Measurements from ENCODE around the gene PTPRT. TPM values are rescaled to one million over a fixed set of nuclear protein-coding genes. Genes with fewer than 3 reads are reported as not detected.

The PTPRT gene
- polyA plus RNA-seq (2011; rRNA removed) (not detected in 2 replicates), polyA plus RNA-seq (2017; fragmentation: RNase III; extraction: RNeasy Plus Mini Kit Qiagen cat#74134 plus additional on column Dnase treatment) (not detected in 3 replicates), polyA minus RNA-seq (2011; rRNA and poly(A)+ RNA removed) (not detected in 2 replicates)
- not detected in 2 replicates for polyA plus RNA-seq (2012; cell fraction: cytosol; rRNA removed)
- not detected in 2 replicates for polyA plus RNA-seq (2012; cell fraction: nucleus; rRNA removed)

GRCh38 chr20:43189554-43190331 lies at the start of gene PTPRT:
Gene PTPRT (minus strand): TSS chr20:43189906. CDS start chr20:43189733, 173 bp downstream.
- POLR2A ChIA-PET: no interaction called here
- no peak within 1 kb of the TSS for H3K27ac ChIP-seq
- CTCF ChIA-PET: interaction anchor here (2.6 to 4.7 kb wide), 3 partner anchors 14 to 1492 kb away, joined by 8 to 33 read pairs (median 10); no protein-coding TSS in a partner anchor
- no peak within 1 kb of the TSS for H3K4me2 ChIP-seq
- no peak for TF ChIP-seq BHLHE40 (IDR thresholded peaks at IDR 0.05; ENCODE audit: low read depth, low read length)
- TF ChIP-seq, protein P1, sequence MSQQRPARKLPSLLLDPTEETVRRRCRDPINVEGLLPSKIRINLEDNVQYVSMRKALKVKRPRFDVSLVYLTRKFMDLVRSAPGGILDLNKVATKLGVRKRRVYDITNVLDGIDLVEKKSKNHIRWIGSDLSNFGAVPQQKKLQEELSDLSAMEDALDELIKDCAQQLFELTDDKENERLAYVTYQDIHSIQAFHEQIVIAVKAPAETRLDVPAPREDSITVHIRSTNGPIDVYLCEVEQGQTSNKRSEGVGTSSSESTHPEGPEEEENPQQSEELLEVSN (IDR thresholded peaks at IDR 0.05; ENCODE audit: borderline replicate concordance, low read depth): no peak
- TF ChIP-seq MAZ (IDR thresholded peaks at IDR 0.05; ENCODE audit: borderline replicate concordance, low read depth, low read length): no peak
- TF ChIP-seq CEBPB (IDR thresholded peaks at IDR 0.05): no peak
- TF ChIP-seq, protein P2, sequence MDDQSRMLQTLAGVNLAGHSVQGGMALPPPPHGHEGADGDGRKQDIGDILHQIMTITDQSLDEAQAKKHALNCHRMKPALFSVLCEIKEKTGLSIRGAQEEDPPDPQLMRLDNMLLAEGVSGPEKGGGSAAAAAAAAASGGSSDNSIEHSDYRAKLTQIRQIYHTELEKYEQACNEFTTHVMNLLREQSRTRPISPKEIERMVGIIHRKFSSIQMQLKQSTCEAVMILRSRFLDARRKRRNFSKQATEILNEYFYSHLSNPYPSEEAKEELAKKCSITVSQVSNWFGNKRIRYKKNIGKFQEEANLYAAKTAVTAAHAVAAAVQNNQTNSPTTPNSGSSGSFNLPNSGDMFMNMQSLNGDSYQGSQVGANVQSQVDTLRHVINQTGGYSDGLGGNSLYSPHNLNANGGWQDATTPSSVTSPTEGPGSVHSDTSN (IDR thresholded peaks at IDR 0.05): no peak
- TF ChIP-seq FOSB (CRISPR knock-in tag; IDR thresholded peaks at IDR 0.05): no peak
- no peak for TF ChIP-seq TFCP2L1 (CRISPR knock-in tag; IDR thresholded peaks at IDR 0.05)
- TF ChIP-seq FOXS1 (CRISPR knock-in tag; IDR thresholded peaks at IDR 0.05): no peak
- TF ChIP-seq ZNF302 (CRISPR knock-in tag; IDR thresholded peaks at IDR 0.05): no peak
- TF ChIP-seq JUN (IDR thresholded peaks at IDR 0.05): no peak
- TF ChIP-seq NR3C1 (IDR thresholded peaks at IDR 0.05): no peak
- TF ChIP-seq HOXB13 (CRISPR knock-in tag; IDR thresholded peaks at IDR 0.05; ENCODE audit: low read depth): no peak
- TF ChIP-seq RARB (CRISPR knock-in tag; IDR thresholded peaks at IDR 0.05): no peak
- TF ChIP-seq EHF (CRISPR knock-in tag; IDR thresholded peaks at IDR 0.05): no peak
- TF ChIP-seq PHF8 (IDR thresholded peaks at IDR 0.05; ENCODE audit: borderline replicate concordance, low read depth): no peak
- TF ChIP-seq KDM5A (IDR thresholded peaks at IDR 0.05): no peak
- TF ChIP-seq EP300 (IDR thresholded peaks at IDR 0.05): no peak
- TF ChIP-seq GATA3 (IDR thresholded peaks at IDR 0.05; ENCODE audit: borderline replicate concordance): no peak
- no peak for TF ChIP-seq ESRRA (IDR thresholded peaks at IDR 0.05; ENCODE audit: borderline replicate concordance, low read length)
- no peak for FAIRE-seq
- DNase-seq (ENCODE audit: low read depth in 1 of 2, low spot score in 1 of 2): no peak
- 14% methylated on average over 2 of the region's 115 CpGs for WGBS (ENCODE audit: missing lambda C conversion rate)
- H3K4me3 ChIP-seq: no peak within 1 kb of the TSS
- no peaks in the 10 kb centered on the region for H3K4me1 ChIP-seq
- H3K9me3 ChIP-seq: no peaks in the 10 kb centered on the region
- ATAC-seq: no peak

GRCh38 chr20:43238833-43239232 lies 49.1 kb upstream of the PTPRT start:
- 6% methylated on average over 3 of the region's 3 CpGs for WGBS (ENCODE audit: missing lambda C conversion rate)
- POLR2A ChIA-PET: no interaction called here
- CTCF ChIA-PET: no interaction called here
- DNase-seq (ENCODE audit: low read depth in 1 of 2, low spot score in 1 of 2): peak in 1 of 2 experiments; percentile 6
- Histone ChIP-seq H3K4me3 (no peak overlapping the region), H3K4me1 (no peaks in the 10 kb centered on the region), H3K9me3 (no peaks in the 10 kb centered on the region), H3K27ac (no peak overlapping the region), H3K4me2 (no peak overlapping the region)
- no peak for ATAC-seq
- no peak for FAIRE-seq
- TF ChIP-seq CBX2 (IDR thresholded peaks at IDR 0.05; ENCODE audit: borderline replicate concordance, low read depth): no peak
- TF ChIP-seq, protein P3, sequence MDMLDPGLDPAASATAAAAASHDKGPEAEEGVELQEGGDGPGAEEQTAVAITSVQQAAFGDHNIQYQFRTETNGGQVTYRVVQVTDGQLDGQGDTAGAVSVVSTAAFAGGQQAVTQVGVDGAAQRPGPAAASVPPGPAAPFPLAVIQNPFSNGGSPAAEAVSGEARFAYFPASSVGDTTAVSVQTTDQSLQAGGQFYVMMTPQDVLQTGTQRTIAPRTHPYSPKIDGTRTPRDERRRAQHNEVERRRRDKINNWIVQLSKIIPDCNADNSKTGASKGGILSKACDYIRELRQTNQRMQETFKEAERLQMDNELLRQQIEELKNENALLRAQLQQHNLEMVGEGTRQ (IDR thresholded peaks at IDR 0.05): peak; percentile 39; the same call in 1 of the 2 replicates

- WGBS (ENCODE audit: missing lambda C conversion rate): 0% methylated on average over 5 of the region's 5 CpGs
- no peak for FAIRE-seq
- H3K4me1 ChIP-seq: no peaks in the 10 kb centered on the region
- no peak overlapping the region for H3K27ac ChIP-seq
- POLR2A ChIA-PET: no interaction called here
- no peak for ATAC-seq
- H3K4me2 ChIP-seq: no peak overlapping the region
- TF ChIP-seq, protein P3 (IDR thresholded peaks at IDR 0.05): no peak
- no peak for TF ChIP-seq HDAC2 (IDR thresholded peaks at IDR 0.05)
- H3K4me3 ChIP-seq: no peak overlapping the region
- no peaks in the 10 kb centered on the region for H3K9me3 ChIP-seq
- CTCF ChIA-PET: interaction anchor here (0.5 kb wide), 1 partner anchor 26 kb away, joined by 3 read pairs; no protein-coding TSS in a partner anchor
- DNase-seq (ENCODE audit: low read depth in 1 of 2, low spot score in 1 of 2): no peak
Observed at GRCh38 chr20:43238266-43238665, 48.6 kb upstream of the PTPRT start.

All from A549 (cell line).